A549 (cell line): ENCODE results near the gene DUOX1. TPM values are rescaled to one million over a fixed set of nuclear protein-coding genes. Genes with fewer than 3 reads are reported as not detected.

Source experiments
- ATAC-seq, 2 experiments: fragments of 200-7000 bp in 1 of 2; fragments of >200 bp in 1 of 2; cut with Nextera tagmentation in 1 of 2; cut with Tn5 transposase in 1 of 2; 3 replicates each; pipeline versions ENCODE4 v1.8.0 to v1.9.1; 2018 to 2020; ENCODE audit warnings: mild to moderate bottlenecking in 1 of 2, moderate library complexity in 1 of 2
- CTCF ChIA-PET: fragments of 300-600 bp; sonication (Branson Sonifier 250); formaldehyde crosslinking; extraction: SDS; loops from one replicate; lab custom pipeline; 2021; ENCODE audit warnings: antibody characterized with exemption, inconsistent platforms; lab: Yijun Ruan, JAX
- POLR2A ChIA-PET: fragments of 350-600 bp; formaldehyde crosslinking; extraction: SDS; loops from one replicate; lab custom pipeline; 2021; ENCODE audit warnings: antibody characterized with exemption, inconsistent platforms; lab: Yijun Ruan, JAX
- DNase-seq, 2 experiments: peaks; one replicate each; pipeline versions ENCODE4 v3.0.0 to v3.0.0-alpha.2; 2011 to 2016; ENCODE audit warnings: low read depth in 1 of 2, low spot score in 1 of 2
- FAIRE-seq: peaks from 2 replicates; lab custom pipeline; 2011; peaks lifted over from hg19 to GRCh38; lab: Jason Lieb, UNC
- H3K27ac ChIP-seq, 2 experiments: fragments of >200 bp; sonication (Bioruptor Twin); formaldehyde crosslinking; 3 replicates each; pipeline ENCODE4 v1.5.1; 2016 to 2017
- H3K4me1 ChIP-seq: fragments of >200 bp; sonication (Bioruptor Twin); formaldehyde crosslinking; 3 replicates; pipeline ENCODE4 v1.6.1; 2016
- H3K4me2 ChIP-seq: fragments of >200 bp; sonication (Bioruptor Twin); formaldehyde crosslinking; 3 replicates; pipeline ENCODE4 v1.6.1; 2016
- H3K4me3 ChIP-seq: fragments of >200 bp; sonication (Bioruptor Twin); formaldehyde crosslinking; 3 replicates; pipeline ENCODE4 v1.5.1; 2016
- H3K9me3 ChIP-seq: fragments of >200 bp; sonication (Bioruptor Twin); formaldehyde crosslinking; 3 replicates; pipeline ENCODE4 v1.6.1; 2016
- EHF ChIP-seq: fragments of 250-450 bp; sonication (Bioruptor Pico); IDR thresholded peaks from 2 replicates; pipeline ENCODE4 v1.5.0; 2020; ENCODE audit warnings: mild to moderate bottlenecking
- EHMT2 ChIP-seq: fragments of 200-600 bp; sonication (generic); IDR thresholded peaks from 2 replicates; pipeline ENCODE4 v1.6.1; 2016; ENCODE audit warnings: antibody characterized with exemption, low read depth, mild to moderate bottlenecking, moderate library complexity
- ELK1 ChIP-seq: fragments of 150-350 bp; IDR thresholded peaks from 2 replicates; pipeline ENCODE4 v1.6.1; 2014; ENCODE audit warnings: low read depth, mild to moderate bottlenecking, low read length
- EP300 ChIP-seq, 2 experiments: fragments of >200 bp; sonication (Bioruptor Twin); formaldehyde crosslinking; IDR thresholded peaks; 2 replicates in 1 of 2; 3 replicates in 1 of 2; pipeline ENCODE4 v1.6.1; 2016 to 2017
- FOSL2 ChIP-seq, 2 experiments: fragments of 450-650 bp in 1 of 2; fragments of >200 bp in 1 of 2; sonication (Bioruptor Twin) in 1 of 2; formaldehyde crosslinking; IDR thresholded peaks; 2 replicates each; pipeline versions ENCODE4 v1.5.0 to v1.6.1; 2016 to 2020; ENCODE audit warnings: mild to moderate bottlenecking in 1 of 2, moderate library complexity in 1 of 2
- GATA3 ChIP-seq: IDR thresholded peaks from 2 replicates; pipeline ENCODE4 v1.6.1; 2012; ENCODE audit warnings: borderline replicate concordance
- HDAC2 ChIP-seq: fragments of 200-600 bp; sonication (generic); IDR thresholded peaks from 2 replicates; pipeline ENCODE4 v1.6.1; 2016
- HEYL ChIP-seq: fragments of 250-450 bp; sonication (Bioruptor Pico); IDR thresholded peaks from 2 replicates; pipeline ENCODE4 v1.8.0; 2021; ENCODE audit warnings: mild to moderate bottlenecking, moderate library complexity
- HOXB13 ChIP-seq: fragments of 250-450 bp; sonication (Bioruptor Pico); IDR thresholded peaks from 2 replicates; pipeline ENCODE4 v1.5.0; 2020; ENCODE audit warnings: low read depth, mild to moderate bottlenecking, moderate library complexity
- KDM1A ChIP-seq: fragments of 200-600 bp; sonication (generic); IDR thresholded peaks from 2 replicates; pipeline ENCODE4 v1.6.1; 2016; ENCODE audit warnings: low read depth, mild to moderate bottlenecking
- MAFK ChIP-seq: fragments of 450-650 bp; IDR thresholded peaks from 2 replicates; pipeline ENCODE4 v1.6.1; 2014; ENCODE audit not compliant: partially characterized antibody
- MAX ChIP-seq: IDR thresholded peaks from 2 replicates; pipeline ENCODE4 v1.6.1; 2012
- MYC ChIP-seq: IDR thresholded peaks from 2 replicates; pipeline ENCODE4 v1.6.1; 2012; ENCODE audit warnings: mild to moderate bottlenecking, inconsistent platforms, low read length, improper control_type of control experiment, borderline replicate concordance
- POLR2AphosphoS2 ChIP-seq: conservative IDR thresholded peaks from 2 replicates; pipeline ENCODE4 v1.6.1; 2012; ENCODE audit warnings: low read length, improper control_type of control experiment, inconsistent platforms
- WGBS: methylation state at CpG from one replicate; pipeline ENCODE4 v1.1.6; 2017; ENCODE audit errors: missing lambda C conversion rate; 5-methylcytosine and 5-hydroxymethylcytosine counted together
- polyA plus RNA-seq, 4 experiments: library from polyadenylated mRNA; depleted of rRNA in 3 of 4; stranded (reverse); fragments of >200 nt; fragmentation: RNase III in 1 of 4; extraction: RNeasy Plus Mini Kit Qiagen cat#74134 plus additional on column Dnase treatment in 1 of 4; gene quantifications; 2 replicates in 3 of 4; 3 replicates in 1 of 4; pipeline ENCODE4 v1.2.3, GENCODE V29; 2011 to 2017
- TF ChIP-seq, protein P1 (sequence below): fragments of 200-600 bp; sonication (generic); IDR thresholded peaks from 2 replicates; pipeline ENCODE4 v1.6.1; 2016; ENCODE audit warnings: antibody characterized with exemption, mild to moderate bottlenecking, moderate library complexity

DUOX1 gene
- polyA plus RNA-seq, 2 of the 4 experiments (the other 2 are of a cell fraction): not detected

GRCh38 chr15:45143056-45143455 is 13.3 kb downstream of the DUOX1 start:
- WGBS: 60% methylated on average over 2 of the region's 7 CpGs

DNA sequence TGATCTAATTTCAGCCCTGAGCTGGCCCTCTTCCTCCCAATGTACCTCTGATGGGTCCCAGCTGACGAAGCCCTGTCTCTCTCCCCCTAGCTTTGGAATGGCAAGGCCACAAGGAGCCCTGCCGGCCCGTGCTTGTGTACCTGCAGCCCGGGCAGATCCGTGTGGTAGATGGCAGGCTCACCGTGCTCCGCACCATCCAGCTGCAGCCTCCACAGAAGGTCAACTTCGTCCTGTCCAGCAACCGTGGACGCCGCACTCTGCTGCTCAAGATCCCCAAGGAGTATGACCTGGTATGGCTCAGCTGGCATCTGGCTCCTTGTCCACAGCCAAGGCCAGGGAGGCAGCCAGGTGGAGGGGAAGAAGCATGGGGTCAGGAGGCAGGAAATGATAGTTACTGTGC is 14.2 kb downstream of the DUOX1 start:
- no peak for ATAC-seq
- H3K27ac ChIP-seq: no peak overlapping the region
- CTCF ChIA-PET: interaction anchor here (1.3 kb wide), 1 partner anchor 26 kb away, joined by 3 read pairs; no protein-coding TSS in a partner anchor
- H3K4me2 ChIP-seq: no peak overlapping the region
- no peaks in the 10 kb centered on the region for H3K4me1 ChIP-seq
- 75% methylated on average over 3 of the region's 11 CpGs for WGBS
- no peak for TF ChIP-seq MAX
- no peak for DNase-seq
- no peaks in the 10 kb centered on the region for H3K9me3 ChIP-seq
- no peak overlapping the region for H3K4me3 ChIP-seq
- no peak for FAIRE-seq
- POLR2A ChIA-PET: no interaction called here

More at GRCh38 chr15:45143056-45143455, 13.3 kb downstream of the DUOX1 start:
- TF ChIP-seq HEYL: no peak
- TF ChIP-seq, protein P1, sequence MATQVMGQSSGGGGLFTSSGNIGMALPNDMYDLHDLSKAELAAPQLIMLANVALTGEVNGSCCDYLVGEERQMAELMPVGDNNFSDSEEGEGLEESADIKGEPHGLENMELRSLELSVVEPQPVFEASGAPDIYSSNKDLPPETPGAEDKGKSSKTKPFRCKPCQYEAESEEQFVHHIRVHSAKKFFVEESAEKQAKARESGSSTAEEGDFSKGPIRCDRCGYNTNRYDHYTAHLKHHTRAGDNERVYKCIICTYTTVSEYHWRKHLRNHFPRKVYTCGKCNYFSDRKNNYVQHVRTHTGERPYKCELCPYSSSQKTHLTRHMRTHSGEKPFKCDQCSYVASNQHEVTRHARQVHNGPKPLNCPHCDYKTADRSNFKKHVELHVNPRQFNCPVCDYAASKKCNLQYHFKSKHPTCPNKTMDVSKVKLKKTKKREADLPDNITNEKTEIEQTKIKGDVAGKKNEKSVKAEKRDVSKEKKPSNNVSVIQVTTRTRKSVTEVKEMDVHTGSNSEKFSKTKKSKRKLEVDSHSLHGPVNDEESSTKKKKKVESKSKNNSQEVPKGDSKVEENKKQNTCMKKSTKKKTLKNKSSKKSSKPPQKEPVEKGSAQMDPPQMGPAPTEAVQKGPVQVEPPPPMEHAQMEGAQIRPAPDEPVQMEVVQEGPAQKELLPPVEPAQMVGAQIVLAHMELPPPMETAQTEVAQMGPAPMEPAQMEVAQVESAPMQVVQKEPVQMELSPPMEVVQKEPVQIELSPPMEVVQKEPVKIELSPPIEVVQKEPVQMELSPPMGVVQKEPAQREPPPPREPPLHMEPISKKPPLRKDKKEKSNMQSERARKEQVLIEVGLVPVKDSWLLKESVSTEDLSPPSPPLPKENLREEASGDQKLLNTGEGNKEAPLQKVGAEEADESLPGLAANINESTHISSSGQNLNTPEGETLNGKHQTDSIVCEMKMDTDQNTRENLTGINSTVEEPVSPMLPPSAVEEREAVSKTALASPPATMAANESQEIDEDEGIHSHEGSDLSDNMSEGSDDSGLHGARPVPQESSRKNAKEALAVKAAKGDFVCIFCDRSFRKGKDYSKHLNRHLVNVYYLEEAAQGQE: no peak
- no peak for TF ChIP-seq KDM1A
- TF ChIP-seq HDAC2: no peak
- Histone ChIP-seq H3K4me2 (no peak overlapping the region), H3K4me3 (no peak overlapping the region), H3K4me1 (no peaks in the 10 kb centered on the region), H3K9me3 (no peaks in the 10 kb centered on the region), H3K27ac (no peak overlapping the region)
- CTCF ChIA-PET: interaction anchor here (1.3 kb wide), 1 partner anchor 25 kb away, joined by 3 read pairs; no protein-coding TSS in a partner anchor
- POLR2A ChIA-PET: interaction anchor here (0.5 kb wide), 1 partner anchor 12 kb away, joined by 3 read pairs; no protein-coding TSS in a partner anchor
- DNase-seq (no peak), ATAC-seq (no peak), FAIRE-seq (no peak)

DNA sequence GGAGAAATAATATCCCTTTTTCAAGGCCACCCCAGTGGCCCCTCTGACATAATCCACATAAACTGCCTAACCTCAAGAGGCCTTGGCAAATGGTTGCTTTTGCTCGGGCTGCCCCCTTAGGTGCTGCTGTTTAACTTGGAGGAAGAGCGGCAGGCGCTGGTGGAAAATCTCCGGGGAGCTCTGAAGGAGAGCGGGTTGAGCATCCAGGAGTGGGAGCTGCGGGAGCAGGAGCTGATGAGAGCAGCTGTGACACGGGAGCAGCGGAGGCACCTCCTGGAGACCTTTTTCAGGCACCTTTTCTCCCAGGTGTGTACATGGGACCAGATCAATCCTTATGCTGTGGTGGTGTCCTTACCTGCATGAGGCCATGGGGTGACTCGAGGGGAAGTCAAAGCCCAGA is 15.0 kb downstream of the DUOX1 start:
- TF ChIP-seq HOXB13 (no peak), FOSL2 (IDR thresholded peaks at IDR 0.05) (no peak), FOSL2 (CRISPR knock-in tag; IDR thresholded peaks at IDR 0.05) (no peak), HEYL (no peak), EHF (CRISPR knock-in tag) (no peak), MAFK (no peak), ELK1 (no peak), EHMT2 (no peak), MYC (no peak), EP300 (IDR thresholded peaks at IDR 0.05) (no peak), POLR2AphosphoS2 (no peak), GATA3 (no peak)
- ATAC-seq (no peak), FAIRE-seq (no peak), DNase-seq (no peak)
- Histone ChIP-seq H3K4me1 (no peaks in the 10 kb centered on the region), H3K4me2 (no peak overlapping the region), H3K27ac (no peak overlapping the region), H3K9me3 (no peaks in the 10 kb centered on the region), H3K4me3 (no peak overlapping the region)
- CTCF ChIA-PET: interaction anchor here (1.3 to 1.4 kb wide), 2 partner anchors 18 kb away, joined by 4 to 10 read pairs; no protein-coding TSS in a partner anchor
- POLR2A ChIA-PET: no interaction called here
- 74% methylated on average over 9 of the region's 9 CpGs for WGBS

GRCh38 chr15:45146405-45146804 is 16.6 kb downstream of the DUOX1 start:
- POLR2A ChIA-PET: no interaction called here
- H3K27ac ChIP-seq: no peak overlapping the region
- DNase-seq: no peak
- FAIRE-seq: no peak
- no peak for ATAC-seq
- no peak overlapping the region for H3K4me2 ChIP-seq
- 72% methylated on average over 4 of the region's 4 CpGs for WGBS
- H3K4me3 ChIP-seq: no peak overlapping the region
- no peaks in the 10 kb centered on the region for H3K9me3 ChIP-seq
- CTCF ChIA-PET: interaction anchor here (0.7 to 1.4 kb wide), 3 partner anchors 17 to 59 kb away, joined by 3 to 10 read pairs (median 3); no protein-coding TSS in a partner anchor
- TF ChIP-seq HDAC2: no peak
- H3K4me1 ChIP-seq: no peaks in the 10 kb centered on the region
